ENCODE data around the gene CDHR5. TPM values are rescaled to one million over a fixed set of nuclear protein-coding genes. Genes with fewer than 3 reads are reported as not detected.

Gene CDHR5
- total RNA-seq, 4 donors from 2014 or later = not detected

DNA sequence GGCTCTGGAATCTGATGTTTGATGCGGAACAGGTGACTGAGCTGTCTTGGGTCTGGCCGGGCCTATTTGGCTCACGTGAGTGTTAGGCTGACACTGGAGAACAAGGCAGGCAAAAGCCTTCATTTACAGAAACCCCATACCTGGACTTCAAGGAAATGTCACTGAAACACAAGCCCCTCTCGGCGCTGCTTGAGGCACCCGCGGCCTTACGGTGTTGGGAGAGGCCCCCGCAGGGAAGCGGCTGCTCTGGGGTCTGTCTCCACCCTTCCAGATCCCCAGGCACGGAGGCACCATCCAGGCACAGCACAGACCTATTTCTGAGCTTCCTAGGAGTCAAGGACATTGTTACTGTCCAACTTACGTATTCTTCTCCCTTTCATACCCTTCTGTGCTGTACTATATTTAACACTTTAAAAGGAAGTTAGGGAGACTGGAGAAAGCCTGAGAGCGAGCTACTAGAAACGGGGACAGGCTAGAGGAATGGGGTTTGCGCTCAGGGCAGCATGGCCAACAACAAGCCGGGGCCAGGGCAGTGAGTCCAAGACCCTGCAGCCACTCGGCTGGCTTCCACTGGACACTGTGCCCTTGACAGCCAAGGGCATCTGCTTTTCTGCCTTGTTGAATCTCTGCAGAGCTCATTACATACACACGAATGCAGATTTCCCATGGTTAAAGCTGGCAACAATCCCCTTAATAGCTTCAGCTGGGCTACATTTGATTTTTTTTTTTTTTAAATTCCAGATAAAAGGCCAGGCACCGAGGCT lies 36.1 kb upstream of the CDHR5 start:
- TF ChIP-seq, protein P1, sequence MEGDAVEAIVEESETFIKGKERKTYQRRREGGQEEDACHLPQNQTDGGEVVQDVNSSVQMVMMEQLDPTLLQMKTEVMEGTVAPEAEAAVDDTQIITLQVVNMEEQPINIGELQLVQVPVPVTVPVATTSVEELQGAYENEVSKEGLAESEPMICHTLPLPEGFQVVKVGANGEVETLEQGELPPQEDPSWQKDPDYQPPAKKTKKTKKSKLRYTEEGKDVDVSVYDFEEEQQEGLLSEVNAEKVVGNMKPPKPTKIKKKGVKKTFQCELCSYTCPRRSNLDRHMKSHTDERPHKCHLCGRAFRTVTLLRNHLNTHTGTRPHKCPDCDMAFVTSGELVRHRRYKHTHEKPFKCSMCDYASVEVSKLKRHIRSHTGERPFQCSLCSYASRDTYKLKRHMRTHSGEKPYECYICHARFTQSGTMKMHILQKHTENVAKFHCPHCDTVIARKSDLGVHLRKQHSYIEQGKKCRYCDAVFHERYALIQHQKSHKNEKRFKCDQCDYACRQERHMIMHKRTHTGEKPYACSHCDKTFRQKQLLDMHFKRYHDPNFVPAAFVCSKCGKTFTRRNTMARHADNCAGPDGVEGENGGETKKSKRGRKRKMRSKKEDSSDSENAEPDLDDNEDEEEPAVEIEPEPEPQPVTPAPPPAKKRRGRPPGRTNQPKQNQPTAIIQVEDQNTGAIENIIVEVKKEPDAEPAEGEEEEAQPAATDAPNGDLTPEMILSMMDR (IDR thresholded peaks at IDR 0.05; ENCODE audit: low read depth) = no peak

DNA sequence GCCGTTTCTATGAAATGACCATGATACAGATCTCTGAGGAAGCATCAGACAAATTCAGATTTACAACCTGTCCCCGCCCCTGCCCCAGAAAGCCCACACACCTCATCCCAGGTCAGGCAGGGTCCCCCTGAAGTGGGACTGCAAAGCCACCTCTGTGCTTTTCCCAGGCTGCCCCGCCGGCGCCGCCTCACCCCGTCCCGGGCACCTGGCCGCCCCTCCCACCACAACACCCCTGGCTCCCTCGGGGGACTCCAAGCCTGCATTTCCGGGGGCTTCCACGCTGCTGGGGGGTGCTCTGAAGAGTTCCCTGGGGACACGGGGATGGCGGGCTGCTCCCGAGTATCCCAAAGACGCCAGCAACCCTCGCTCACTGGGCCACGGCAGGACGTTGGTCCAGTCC lies 35.5 kb upstream of the CDHR5 start:
- TF ChIP-seq, protein P1 (IDR thresholded peaks at IDR 0.05; ENCODE audit: low read depth) = no peak

DNA sequence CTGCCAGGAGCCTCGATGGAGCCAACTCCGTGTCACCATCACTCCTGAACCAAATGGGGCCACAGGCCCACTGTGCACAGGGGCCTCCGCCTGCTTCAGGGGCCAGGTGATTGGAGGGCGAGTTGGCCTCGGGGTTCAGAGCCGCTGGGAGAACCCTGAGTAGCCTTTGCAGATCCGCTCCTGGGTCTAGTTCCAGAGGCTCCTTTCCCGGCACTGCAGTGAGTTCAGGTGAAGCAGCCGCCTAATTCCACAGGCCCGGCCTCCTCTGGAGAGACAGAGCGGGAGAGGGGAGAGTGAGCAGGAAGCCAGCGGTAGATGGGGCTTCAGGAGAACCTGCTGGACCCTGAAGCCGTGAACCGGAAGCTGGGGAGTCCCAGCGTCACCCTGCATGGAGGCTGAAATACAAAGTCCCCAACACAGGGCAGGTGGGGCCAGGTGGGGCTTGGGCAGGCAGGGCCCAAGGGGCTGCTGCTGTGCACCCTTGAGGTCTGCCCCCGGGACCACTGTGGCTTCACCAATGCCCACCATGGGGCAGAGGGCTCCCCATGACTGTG lies 34.9 kb upstream of the CDHR5 start:
- TF ChIP-seq, protein P1 (IDR thresholded peaks at IDR 0.05; ENCODE audit: low read depth) = no peak

DNA sequence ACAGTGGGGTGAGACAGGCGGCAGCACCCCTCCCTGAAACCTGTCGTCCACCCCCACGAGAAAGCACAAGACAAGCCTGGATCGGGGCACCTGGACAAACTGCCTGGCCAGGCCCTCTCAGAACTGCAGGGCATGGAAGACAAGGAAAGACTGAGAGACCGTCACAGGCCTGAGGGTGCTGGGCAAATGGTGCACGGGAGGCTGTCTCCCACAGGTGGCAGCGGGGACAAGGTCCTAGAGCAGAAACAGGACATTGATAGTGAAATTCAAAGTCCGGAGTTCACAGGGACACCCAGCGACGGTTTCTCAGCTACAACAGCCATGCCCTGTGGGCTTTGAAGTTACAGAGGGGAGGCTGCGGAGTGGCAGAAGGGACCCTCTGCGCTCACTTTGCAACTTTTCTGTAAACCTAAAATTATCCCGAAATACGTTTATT lies 33.0 kb upstream of the CDHR5 start:
- TF ChIP-seq, protein P1 (IDR thresholded peaks at IDR 0.05; ENCODE audit: low read depth) = no peak

DNA sequence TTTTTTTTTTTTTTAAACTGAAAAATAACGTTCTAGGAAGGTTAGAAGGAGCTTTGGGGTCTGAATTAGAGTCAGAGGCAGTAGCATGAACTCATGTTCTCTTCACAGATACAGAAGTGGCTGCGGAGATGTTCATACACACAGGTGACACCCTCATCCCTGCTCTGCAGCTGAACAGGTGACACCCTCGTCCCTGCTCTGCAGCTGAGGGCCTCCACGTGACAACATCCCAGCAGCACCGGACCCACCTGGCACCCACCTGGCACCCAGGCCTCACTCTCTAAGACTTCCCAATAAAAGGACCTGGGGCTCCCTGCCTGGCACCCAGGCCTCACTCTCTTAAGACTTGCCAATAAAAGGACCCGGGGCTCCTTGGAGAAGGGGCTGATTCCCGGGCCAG lies 32.1 kb upstream of the CDHR5 start:
- TF ChIP-seq, protein P1 (IDR thresholded peaks at IDR 0.05; ENCODE audit: low read depth) = no peak

DNA sequence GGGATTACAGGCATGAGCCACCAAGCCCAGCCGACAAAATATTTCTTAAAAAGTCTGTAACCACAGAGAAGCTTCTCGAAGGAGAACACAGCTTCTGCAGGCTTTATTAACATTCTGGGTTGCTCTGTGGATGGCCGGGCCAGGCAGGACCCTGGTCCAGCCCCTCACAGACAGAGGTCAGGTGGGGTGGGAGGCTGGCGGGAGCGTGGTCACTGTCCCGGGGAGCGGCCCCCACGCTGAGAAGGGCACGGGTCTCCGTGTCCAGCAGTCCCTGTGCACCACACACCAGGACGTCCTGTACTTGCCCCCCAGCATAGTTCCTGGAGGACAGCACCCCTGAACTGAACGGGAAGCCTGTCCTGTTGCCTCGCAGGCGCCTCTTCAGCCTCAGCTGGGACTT lies 31.7 kb upstream of the CDHR5 start:
- TF ChIP-seq, protein P1 (IDR thresholded peaks at IDR 0.05; ENCODE audit: low read depth) = no peak

DNA sequence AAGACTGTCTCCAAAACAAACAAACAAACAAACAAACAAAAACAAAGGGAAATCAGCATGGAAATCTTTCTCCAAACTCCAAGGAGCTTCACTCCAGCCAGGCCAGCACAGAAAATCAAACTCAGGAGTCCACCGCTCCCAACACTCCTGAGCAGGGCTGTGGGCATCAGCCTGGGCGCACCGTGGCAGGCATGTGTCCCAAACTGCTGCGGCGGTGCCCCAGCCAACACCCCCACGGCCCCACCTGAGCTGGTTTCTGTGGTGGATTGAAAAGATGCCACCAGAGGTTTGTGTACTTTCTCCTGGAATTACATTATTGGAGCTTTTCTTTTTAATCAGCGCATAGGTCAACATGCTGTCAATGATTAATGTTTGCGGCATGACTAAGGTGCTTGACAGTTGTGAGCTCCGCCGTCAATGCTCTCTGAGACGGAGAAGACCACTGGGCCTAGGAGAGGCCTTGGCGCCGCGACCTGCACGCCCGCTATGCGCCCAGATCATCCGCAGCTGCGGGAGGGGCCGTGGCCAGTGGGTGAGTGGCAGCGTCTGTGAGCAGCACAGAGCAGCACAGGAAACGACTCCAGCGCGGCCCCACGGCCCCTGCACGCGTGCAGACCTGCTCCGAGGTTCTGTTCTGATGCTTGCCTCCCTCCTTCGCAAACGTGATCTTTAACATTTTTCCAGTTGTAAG lies 30.4 kb upstream of the CDHR5 start:
- TF ChIP-seq, protein P1 (IDR thresholded peaks at IDR 0.05; ENCODE audit: low read depth) = no peak
